Endothelial cell of umbilical vein (primary cell): Measurements from ENCODE around the gene TMC1. TPM values are rescaled to one million over a fixed set of nuclear protein-coding genes. Genes with fewer than 3 reads are reported as not detected.

Experiments used
- BruUV-seq: library from RNA; stranded (reverse); fragments of 400-500 nt; replicated peaks from 2 replicates; lab custom pipeline; 2021; lab: Mats Ljungman, UMichigan
- CTCF ChIA-PET: fragments of 300-600, 350-600 bp; sonication (Branson Sonifier 250); formaldehyde crosslinking; loops from one replicate; lab custom pipeline; 2021; ENCODE audit warnings: antibody characterized with exemption, inconsistent platforms; lab: Charles Lee
- POLR2A ChIA-PET: fragments of 300-600, 350-600 bp; sonication (Branson Sonifier 250); formaldehyde crosslinking; loops from one replicate; lab custom pipeline; 2021; ENCODE audit warnings: antibody characterized with exemption, inconsistent platforms; lab: Charles Lee
- DNase-seq: peaks from one replicate; pipeline ENCODE4 v3.0.0-alpha.2; 2011; ENCODE audit warnings: low read depth, low spot score
- FAIRE-seq: peaks from 2 replicates; lab custom pipeline; 2011; peaks lifted over from hg19 to GRCh38; lab: Jason Lieb, UNC
- H2AFZ ChIP-seq: 2 replicates; pipeline ENCODE4 v1.6.0; 2012; ENCODE audit warnings: low read depth, low read length, control low read depth, inconsistent platforms
- H3K27ac ChIP-seq: 2 replicates; pipeline ENCODE4 v1.5.1; 2011; ENCODE audit warnings: low read depth, mild to moderate bottlenecking, control low read depth, low read length, moderate library complexity; ENCODE audit not compliant: insufficient read depth
- H3K27me3 ChIP-seq, 2 experiments: 2 replicates each; pipeline versions ENCODE4 v1.6.0 to v1.6.1; 2011; ENCODE audit warnings: low read length in 2 of 2, mixed read lengths in 1 of 2; ENCODE audit not compliant: control insufficient read depth in 2 of 2, insufficient read depth in 2 of 2
- H3K36me3 ChIP-seq, 2 experiments: 2 replicates in 1 of 2; 3 replicates in 1 of 2; pipeline ENCODE4 v1.5.1; 2011; ENCODE audit warnings: low read length in 2 of 2, mild to moderate bottlenecking in 1 of 2, moderate library complexity in 1 of 2; ENCODE audit not compliant: control insufficient read depth in 2 of 2, insufficient read depth in 2 of 2; ENCODE audit errors: extremely low read depth in 1 of 2
- H3K4me1 ChIP-seq: 3 replicates; pipeline ENCODE4 v1.5.1; 2011; ENCODE audit warnings: mild to moderate bottlenecking, low read length; ENCODE audit not compliant: control insufficient read depth, insufficient read depth; ENCODE audit errors: extremely low read depth
- H3K4me2 ChIP-seq: 2 replicates; pipeline ENCODE4 v1.6.1; 2011; ENCODE audit warnings: low read length, control low read depth, mixed read lengths; ENCODE audit not compliant: insufficient read depth
- H3K4me3 ChIP-seq, 3 experiments: fragments of 200-600 bp in 1 of 3; sonication (generic), shearing (Covaris generic) in 1 of 3; replicated peaks in 1 of 3; 2 replicates each; pipeline ENCODE4 v1.5.1; 2011 to 2016; ENCODE audit warnings: control low read depth in 3 of 3, low read length in 3 of 3, mild to moderate bottlenecking in 2 of 3, inconsistent platforms in 1 of 3, low read depth in 1 of 3, moderate library complexity in 1 of 3; ENCODE audit not compliant: insufficient read depth in 1 of 3
- H3K79me2 ChIP-seq: 2 replicates; pipeline ENCODE4 v1.6.0; 2012; ENCODE audit warnings: low read length, inconsistent platforms; ENCODE audit not compliant: control insufficient read depth, insufficient read depth
- H3K9ac ChIP-seq: replicated peaks from 2 replicates; pipeline ENCODE3; 2011; ENCODE audit warnings: low read length, control low read depth; ENCODE audit not compliant: insufficient read depth; ENCODE audit errors: extremely low read depth
- H3K9me1 ChIP-seq: replicated peaks from 3 replicates; pipeline ENCODE4 v1.6.0; 2011; ENCODE audit warnings: mild to moderate bottlenecking, low read length; ENCODE audit not compliant: control insufficient read depth, insufficient read depth; ENCODE audit errors: extremely low read depth
- H3K9me3 ChIP-seq: replicated peaks from 2 replicates; pipeline ENCODE4 v1.5.1; 2012; ENCODE audit warnings: low read length, inconsistent platforms; ENCODE audit not compliant: control insufficient read depth, insufficient read depth
- H4K20me1 ChIP-seq: replicated peaks from 2 replicates; pipeline ENCODE3; 2011; ENCODE audit warnings: mild to moderate bottlenecking, low read length; ENCODE audit not compliant: control insufficient read depth, insufficient read depth; ENCODE audit errors: extremely low read depth
- EZH2 ChIP-seq: IDR thresholded peaks from 2 replicates; pipeline ENCODE4 v1.6.1; 2012; ENCODE audit warnings: borderline replicate concordance, low read depth, mild to moderate bottlenecking, moderate library complexity, low read length, inconsistent platforms; ENCODE audit not compliant: severe bottlenecking
- FOS ChIP-seq: IDR thresholded peaks from 2 replicates; pipeline ENCODE4 v1.6.1; 2011; ENCODE audit warnings: mild to moderate bottlenecking, low read length, moderate library complexity, borderline replicate concordance; ENCODE audit not compliant: insufficient read depth
- GATA2 ChIP-seq: IDR thresholded peaks from 2 replicates; pipeline ENCODE4 v1.7.0; 2011; ENCODE audit warnings: low read depth, mild to moderate bottlenecking, moderate library complexity, mixed read lengths, low read length; ENCODE audit not compliant: insufficient read length, insufficient read depth
- JUN ChIP-seq: IDR thresholded peaks from 2 replicates; pipeline ENCODE4 v1.6.1; 2011; ENCODE audit warnings: borderline replicate concordance, low read depth; ENCODE audit not compliant: insufficient read length, insufficient read depth
- MAX ChIP-seq: IDR thresholded peaks from 2 replicates; pipeline ENCODE4 v1.6.1; 2011; ENCODE audit not compliant: insufficient read depth, insufficient read length
- MYC ChIP-seq: IDR thresholded peaks from one replicate; pipeline ENCODE4 v1.6.1; 2011; ENCODE audit warnings: mild to moderate bottlenecking, low read depth, low read length
- POLR2A ChIP-seq: IDR thresholded peaks from 2 replicates; pipeline ENCODE4 v1.6.1; 2012; ENCODE audit warnings: low read depth, mild to moderate bottlenecking, control low read depth, low read length
- POLR2AphosphoS5 ChIP-seq: IDR thresholded peaks from 2 replicates; pipeline ENCODE4 v1.6.1; 2012; ENCODE audit warnings: low read depth, mild to moderate bottlenecking, control low read depth, low read length, moderate library complexity; ENCODE audit not compliant: insufficient read depth
- dilution Hi-C: fragments of 300-500 bp; cut with MboI; formaldehyde crosslinking; loops from one replicate; pipeline ENCODE4 v1.15.0; 2019; ENCODE audit warnings: low sequenced_read_pairs; ENCODE audit not compliant: extremely low pct_ligation_motif_present
- intact Hi-C: fragments of 100-400 bp; cut with micrococcal nuclease; formaldehyde crosslinking; loops from one replicate; pipeline ENCODE4 v1.10.0; 2022
- polyA plus RNA-seq, 4 experiments: library from polyadenylated mRNA; depleted of rRNA in 3 of 4; stranded (reverse) in 3 of 4; unstranded in 1 of 4; fragments of >200 nt; gene quantifications; 2 replicates each; pipeline versions ENCODE4 v1.2.1 to v1.2.3, GENCODE V29; 2011 to 2012; ENCODE audit warnings: missing spikeins in 1 of 4
- total RNA-seq: library from RNA; stranded (reverse); gene quantifications from 2 replicates; pipeline ENCODE4 v1.2.3, GENCODE V29; 2021
- TF ChIP-seq, protein P1 (sequence below), 2 donors: IDR thresholded peaks; 1 replicate in 1 of 2; 2 replicates in 1 of 2; pipeline ENCODE4 v1.5.1; 2011; ENCODE audit warnings: low read length in 2 of 2, mild to moderate bottlenecking in 2 of 2, moderate library complexity in 2 of 2, control low read depth in 1 of 2, inconsistent platforms in 1 of 2, low read depth in 1 of 2; ENCODE audit not compliant: insufficient read depth in 1 of 2; ENCODE audit errors: extremely low read depth in 1 of 2

TMC1 gene
- total and polyA plus RNA-seq, 2 donors (not counting 3 experiments of a cell fraction or from before 2014, with no cell fraction given): 1.5 TPM; not detected in 1

- no peak overlapping the region for H2AFZ ChIP-seq
- H3K79me2 ChIP-seq: no peaks in the 10 kb centered on the region
- intact Hi-C loops: loop anchor here (10.0 kb wide), 1 partner anchor 162 kb away; no protein-coding TSS in a partner anchor
- dilution Hi-C loops: no loop called here
- no peaks in the 10 kb centered on the region for H3K9me1 ChIP-seq
- no peak overlapping the region for H3K27ac ChIP-seq
- H3K27me3 ChIP-seq: peaks cover 6 to 8% of the 10 kb centered on the region in 2 experiments
- H4K20me1 ChIP-seq: no peaks in the 10 kb centered on the region
- H3K4me2 ChIP-seq: no peak overlapping the region
- no peak for FAIRE-seq
- no peak overlapping the region for H3K4me3 ChIP-seq
- CTCF ChIA-PET: no interaction called here
- no peaks in the 10 kb centered on the region for H3K36me3 ChIP-seq
- DNase-seq: no peak
- H3K9me3 ChIP-seq: no peaks in the 10 kb centered on the region
- no peak overlapping the region for H3K9ac ChIP-seq
- POLR2A ChIA-PET: no interaction called here
- TF ChIP-seq JUN (no peak), FOS (no peak), POLR2A (no peak), MAX (no peak), POLR2AphosphoS5 (no peak), GATA2 (no peak), EZH2 (no peak), MYC (no peak)
- TF ChIP-seq, protein P1, sequence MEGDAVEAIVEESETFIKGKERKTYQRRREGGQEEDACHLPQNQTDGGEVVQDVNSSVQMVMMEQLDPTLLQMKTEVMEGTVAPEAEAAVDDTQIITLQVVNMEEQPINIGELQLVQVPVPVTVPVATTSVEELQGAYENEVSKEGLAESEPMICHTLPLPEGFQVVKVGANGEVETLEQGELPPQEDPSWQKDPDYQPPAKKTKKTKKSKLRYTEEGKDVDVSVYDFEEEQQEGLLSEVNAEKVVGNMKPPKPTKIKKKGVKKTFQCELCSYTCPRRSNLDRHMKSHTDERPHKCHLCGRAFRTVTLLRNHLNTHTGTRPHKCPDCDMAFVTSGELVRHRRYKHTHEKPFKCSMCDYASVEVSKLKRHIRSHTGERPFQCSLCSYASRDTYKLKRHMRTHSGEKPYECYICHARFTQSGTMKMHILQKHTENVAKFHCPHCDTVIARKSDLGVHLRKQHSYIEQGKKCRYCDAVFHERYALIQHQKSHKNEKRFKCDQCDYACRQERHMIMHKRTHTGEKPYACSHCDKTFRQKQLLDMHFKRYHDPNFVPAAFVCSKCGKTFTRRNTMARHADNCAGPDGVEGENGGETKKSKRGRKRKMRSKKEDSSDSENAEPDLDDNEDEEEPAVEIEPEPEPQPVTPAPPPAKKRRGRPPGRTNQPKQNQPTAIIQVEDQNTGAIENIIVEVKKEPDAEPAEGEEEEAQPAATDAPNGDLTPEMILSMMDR (IDR thresholded peaks at IDR 0.05; ENCODE audit: extremely low read depth in 1 of 2, insufficient read depth in 1 of 2, low read depth in 1 of 2, low read length in 2 of 2): no peak
- BruUV-seq: no TSS peak
- no peaks in the 10 kb centered on the region for H3K4me1 ChIP-seq
Measured at GRCh38 chr9:72786948-72787347, 265.5 kb downstream of the TMC1 start.
